Mesothelial cell of epicardium (in vitro differentiated cells): ENCODE measurements around the gene TAF8. TPM values are rescaled to one million over a fixed set of nuclear protein-coding genes. Genes with fewer than 3 reads are reported as not detected.

Experiments
- DNase-seq, 2 experiments: peaks; one replicate each; pipeline ENCODE4 v3.0.0; 2021; ENCODE audit warnings: low spot score in 2 of 2; ENCODE audit not compliant: unreplicated experiment in 2 of 2
- H3K27ac Mint-ChIP-seq: 2 replicates; pipeline ENCODE4 v1.8.0; 2021; ENCODE audit warnings: mixed read lengths
- H3K27me3 Mint-ChIP-seq: 2 replicates; pipeline ENCODE4 v1.8.0; 2021; ENCODE audit warnings: low read depth, mixed read lengths
- H3K36me3 Mint-ChIP-seq: 2 replicates; pipeline ENCODE4 v1.8.0; 2021; ENCODE audit warnings: mixed read lengths
- H3K4me1 Mint-ChIP-seq: 2 replicates; pipeline ENCODE4 v1.8.0; 2021; ENCODE audit warnings: mixed read lengths
- H3K4me3 Mint-ChIP-seq: 2 replicates; pipeline ENCODE4 v1.8.0; 2021; ENCODE audit warnings: mild to moderate bottlenecking, moderate library complexity, mixed read lengths
- H3K9me3 Mint-ChIP-seq: 2 replicates; pipeline ENCODE4 v1.8.0; 2021; ENCODE audit warnings: mixed read lengths
- total RNA-seq: library from RNA; stranded (reverse); gene quantifications from 3 replicates; pipeline ENCODE4 v1.2.1, GENCODE V29; 2021
- TF ChIP-seq, protein P1 (sequence below): fragments of 200-600 bp; sonication (generic); IDR thresholded peaks from one replicate; pipeline ENCODE4 v1.5.0; 2021; ENCODE audit warnings: antibody characterized with exemption; ENCODE audit not compliant: unreplicated experiment

The TAF8 gene
- total RNA-seq, 1 donor from 2014 or later: 38.9 TPM

DNA sequence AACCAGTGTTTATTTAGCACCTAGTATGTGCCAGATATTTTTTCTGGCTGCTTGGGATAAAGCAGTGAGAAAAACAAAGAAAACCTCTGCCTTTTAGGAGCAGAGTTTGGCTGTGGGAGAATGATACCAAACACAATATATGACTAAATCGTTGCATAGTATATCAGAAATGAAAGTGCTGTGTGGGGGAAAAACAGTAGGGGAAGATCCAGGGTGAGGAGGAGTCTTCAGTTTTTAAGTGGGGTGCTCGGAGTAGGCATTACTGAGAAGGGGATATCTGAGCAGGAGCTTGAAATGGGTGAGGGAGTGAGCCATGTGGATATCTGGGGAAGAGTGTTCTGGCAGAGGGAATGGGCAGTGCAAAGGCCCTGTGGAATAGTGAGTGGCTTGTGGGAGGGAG is 23.0 kb downstream of the TAF8 start:
- peaks cover 2% of the 10 kb centered on the region for H3K4me1 Mint-ChIP-seq
- no peak for DNase-seq
- H3K4me3 Mint-ChIP-seq: no peak overlapping the region
- no peaks in the 10 kb centered on the region for H3K27me3 Mint-ChIP-seq
- peaks cover 24% of the 10 kb centered on the region for H3K36me3 Mint-ChIP-seq
- TF ChIP-seq, protein P1, sequence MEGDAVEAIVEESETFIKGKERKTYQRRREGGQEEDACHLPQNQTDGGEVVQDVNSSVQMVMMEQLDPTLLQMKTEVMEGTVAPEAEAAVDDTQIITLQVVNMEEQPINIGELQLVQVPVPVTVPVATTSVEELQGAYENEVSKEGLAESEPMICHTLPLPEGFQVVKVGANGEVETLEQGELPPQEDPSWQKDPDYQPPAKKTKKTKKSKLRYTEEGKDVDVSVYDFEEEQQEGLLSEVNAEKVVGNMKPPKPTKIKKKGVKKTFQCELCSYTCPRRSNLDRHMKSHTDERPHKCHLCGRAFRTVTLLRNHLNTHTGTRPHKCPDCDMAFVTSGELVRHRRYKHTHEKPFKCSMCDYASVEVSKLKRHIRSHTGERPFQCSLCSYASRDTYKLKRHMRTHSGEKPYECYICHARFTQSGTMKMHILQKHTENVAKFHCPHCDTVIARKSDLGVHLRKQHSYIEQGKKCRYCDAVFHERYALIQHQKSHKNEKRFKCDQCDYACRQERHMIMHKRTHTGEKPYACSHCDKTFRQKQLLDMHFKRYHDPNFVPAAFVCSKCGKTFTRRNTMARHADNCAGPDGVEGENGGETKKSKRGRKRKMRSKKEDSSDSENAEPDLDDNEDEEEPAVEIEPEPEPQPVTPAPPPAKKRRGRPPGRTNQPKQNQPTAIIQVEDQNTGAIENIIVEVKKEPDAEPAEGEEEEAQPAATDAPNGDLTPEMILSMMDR: no peak
- no peak overlapping the region for H3K27ac Mint-ChIP-seq
- H3K9me3 Mint-ChIP-seq: no peaks in the 10 kb centered on the region

DNA sequence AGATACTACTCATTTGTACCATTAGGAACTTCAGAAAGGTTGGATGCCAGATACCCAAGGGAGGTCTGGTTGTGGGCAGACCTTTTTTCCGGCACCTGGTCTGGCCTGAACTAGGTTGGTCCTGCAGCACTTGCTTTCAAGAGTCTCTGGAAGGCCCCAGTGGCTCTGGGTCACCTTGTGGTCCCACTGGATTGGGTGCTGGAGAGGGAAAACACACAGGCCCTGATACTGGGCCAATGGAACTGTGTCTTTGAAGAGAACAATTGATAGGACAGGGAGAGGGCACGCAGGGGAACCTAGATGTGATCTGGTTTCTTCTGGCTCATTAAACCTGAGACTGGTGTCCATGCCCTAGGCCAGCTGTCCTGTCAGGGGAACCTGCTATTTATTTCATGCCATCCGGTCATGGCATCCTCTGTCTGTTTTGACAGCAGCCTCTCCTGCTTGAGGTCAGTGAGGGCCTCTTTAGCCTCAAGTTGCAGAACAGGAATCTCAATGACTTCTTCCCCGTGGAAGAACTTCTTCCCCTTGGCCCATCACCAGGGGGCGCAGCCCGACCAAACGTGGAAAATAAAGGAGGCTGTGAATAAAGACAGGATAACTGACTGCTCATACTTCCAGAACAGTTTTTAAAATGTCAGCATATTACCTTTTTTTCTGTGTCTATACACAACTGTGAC is 25.0 kb downstream of the TAF8 start:
- peaks cover 29% of the 10 kb centered on the region for H3K36me3 Mint-ChIP-seq

DNA sequence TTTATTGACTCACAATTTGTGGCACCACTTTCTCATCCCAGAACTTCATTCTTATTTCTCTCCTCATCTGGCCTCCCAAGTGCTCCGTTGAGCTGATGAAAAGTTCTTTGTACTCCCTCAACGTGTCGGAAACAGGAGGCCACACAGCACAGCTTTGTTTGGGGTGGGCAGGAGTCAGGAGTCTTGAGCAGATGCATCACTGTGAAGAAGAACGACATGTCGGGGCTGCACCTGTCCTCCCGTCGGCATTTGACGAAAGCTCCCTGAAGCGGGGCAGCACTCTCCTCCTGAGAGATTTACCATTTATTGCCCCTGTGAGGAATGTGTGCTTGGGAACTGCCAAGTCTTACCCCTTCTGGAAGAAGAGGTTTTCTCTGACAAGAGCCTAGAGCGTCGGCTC is 28.1 kb downstream of the TAF8 start:
- H3K4me3 Mint-ChIP-seq: no peak overlapping the region
- H3K27me3 Mint-ChIP-seq: no peaks in the 10 kb centered on the region
- no peak overlapping the region for H3K27ac Mint-ChIP-seq
- peaks cover 25% of the 10 kb centered on the region for H3K36me3 Mint-ChIP-seq
- TF ChIP-seq, protein P1: no peak
- DNase-seq: no peak
- H3K9me3 Mint-ChIP-seq: no peaks in the 10 kb centered on the region
- H3K4me1 Mint-ChIP-seq: peaks cover 2% of the 10 kb centered on the region

More for the DNA sequence above, 25.0 kb downstream of the TAF8 start:
- TF ChIP-seq, protein P1: peak; percentile 81
- Mint-ChIP-seq H3K4me3 (no peak overlapping the region), H3K27me3 (no peaks in the 10 kb centered on the region), H3K27ac (peak overlapping the region; percentile 19), H3K4me1 (peaks cover 2% of the 10 kb centered on the region), H3K9me3 (no peaks in the 10 kb centered on the region)
- peak; percentile 52 to 88 for DNase-seq

DNA sequence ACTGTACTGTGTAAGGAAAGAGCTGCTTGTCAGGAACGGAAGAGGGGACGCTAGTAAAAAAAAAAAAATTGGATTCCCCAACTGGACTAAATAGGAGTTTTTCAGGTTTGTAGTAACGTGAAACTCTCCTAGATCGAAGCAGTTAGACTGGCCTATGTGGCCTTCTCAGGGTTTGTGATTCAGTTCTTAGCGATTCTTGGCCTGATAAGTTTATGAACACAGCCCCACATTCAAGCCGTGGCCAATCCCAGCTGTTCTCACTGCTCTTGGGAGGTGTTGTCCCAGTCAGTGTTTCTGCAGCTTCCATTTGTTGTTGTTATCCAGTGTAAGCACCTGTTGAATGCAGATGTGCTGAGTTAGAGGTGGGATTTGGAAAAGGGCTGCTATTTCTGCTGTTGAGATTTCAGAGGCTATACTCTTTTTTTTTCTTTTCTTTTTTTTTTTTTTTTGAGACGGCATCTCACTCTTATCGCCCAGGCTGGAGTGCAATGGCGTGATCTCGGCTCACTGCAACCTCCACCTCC is 29.7 kb downstream of the TAF8 start:
- Mint-ChIP-seq H3K9me3 (no peaks in the 10 kb centered on the region), H3K36me3 (peaks cover 22% of the 10 kb centered on the region), H3K4me3 (no peak overlapping the region), H3K27me3 (no peaks in the 10 kb centered on the region), H3K4me1 (peaks cover 2% of the 10 kb centered on the region), H3K27ac (no peak overlapping the region)
- TF ChIP-seq, protein P1: no peak
- DNase-seq: no peak

DNA sequence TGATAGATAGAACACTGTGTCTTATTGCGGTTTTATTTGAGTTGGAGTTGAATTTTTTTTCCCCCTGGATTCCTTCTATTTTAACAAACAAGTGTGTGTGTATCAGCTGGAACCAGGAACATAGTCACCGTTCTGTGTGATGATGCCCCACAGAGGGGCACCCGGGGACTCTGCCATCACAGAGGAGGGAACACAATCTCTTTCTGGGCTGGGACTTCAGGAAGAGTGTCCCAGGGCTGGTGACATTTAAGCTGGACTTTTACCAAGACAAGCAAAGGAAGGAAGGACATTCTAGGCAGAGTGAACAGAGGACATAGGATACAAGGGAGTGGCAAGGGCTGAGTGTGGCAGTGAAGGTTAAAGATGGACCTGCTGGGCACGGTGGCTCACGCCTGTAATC is 33.2 kb downstream of the TAF8 start:
- Mint-ChIP-seq H3K4me1 (no peaks in the 10 kb centered on the region), H3K27me3 (no peaks in the 10 kb centered on the region), H3K36me3 (peaks cover 11% of the 10 kb centered on the region), H3K27ac (no peak overlapping the region), H3K9me3 (no peaks in the 10 kb centered on the region), H3K4me3 (no peak overlapping the region)
- TF ChIP-seq, protein P1: no peak
- DNase-seq: no peak
